Measurements from ENCODE around the gene TTBK2.

DNA sequence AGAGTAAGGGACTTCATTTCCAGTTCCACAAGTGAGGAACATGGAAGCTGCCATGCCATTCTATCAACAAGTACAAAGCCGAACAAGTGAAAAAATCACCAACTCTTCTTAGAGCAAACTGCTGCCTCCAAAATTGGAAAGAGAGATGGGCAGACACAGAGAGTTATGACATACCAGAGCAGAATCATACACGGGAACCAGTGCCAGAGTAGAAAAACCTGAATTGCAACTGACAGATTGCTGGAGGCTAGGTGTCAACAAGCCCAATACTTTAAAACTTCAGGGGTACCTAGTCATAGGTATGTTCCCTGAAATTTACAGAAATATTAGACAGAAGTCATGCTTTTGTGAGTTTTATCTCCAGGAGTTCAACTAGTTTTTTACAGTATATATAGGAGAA, 62.0 kb downstream of the TTBK2 start:
- TF ChIP-seq, protein P1, sequence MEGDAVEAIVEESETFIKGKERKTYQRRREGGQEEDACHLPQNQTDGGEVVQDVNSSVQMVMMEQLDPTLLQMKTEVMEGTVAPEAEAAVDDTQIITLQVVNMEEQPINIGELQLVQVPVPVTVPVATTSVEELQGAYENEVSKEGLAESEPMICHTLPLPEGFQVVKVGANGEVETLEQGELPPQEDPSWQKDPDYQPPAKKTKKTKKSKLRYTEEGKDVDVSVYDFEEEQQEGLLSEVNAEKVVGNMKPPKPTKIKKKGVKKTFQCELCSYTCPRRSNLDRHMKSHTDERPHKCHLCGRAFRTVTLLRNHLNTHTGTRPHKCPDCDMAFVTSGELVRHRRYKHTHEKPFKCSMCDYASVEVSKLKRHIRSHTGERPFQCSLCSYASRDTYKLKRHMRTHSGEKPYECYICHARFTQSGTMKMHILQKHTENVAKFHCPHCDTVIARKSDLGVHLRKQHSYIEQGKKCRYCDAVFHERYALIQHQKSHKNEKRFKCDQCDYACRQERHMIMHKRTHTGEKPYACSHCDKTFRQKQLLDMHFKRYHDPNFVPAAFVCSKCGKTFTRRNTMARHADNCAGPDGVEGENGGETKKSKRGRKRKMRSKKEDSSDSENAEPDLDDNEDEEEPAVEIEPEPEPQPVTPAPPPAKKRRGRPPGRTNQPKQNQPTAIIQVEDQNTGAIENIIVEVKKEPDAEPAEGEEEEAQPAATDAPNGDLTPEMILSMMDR (IDR thresholded peaks at IDR 0.05) = no peak
- TF ChIP-seq, protein P2, sequence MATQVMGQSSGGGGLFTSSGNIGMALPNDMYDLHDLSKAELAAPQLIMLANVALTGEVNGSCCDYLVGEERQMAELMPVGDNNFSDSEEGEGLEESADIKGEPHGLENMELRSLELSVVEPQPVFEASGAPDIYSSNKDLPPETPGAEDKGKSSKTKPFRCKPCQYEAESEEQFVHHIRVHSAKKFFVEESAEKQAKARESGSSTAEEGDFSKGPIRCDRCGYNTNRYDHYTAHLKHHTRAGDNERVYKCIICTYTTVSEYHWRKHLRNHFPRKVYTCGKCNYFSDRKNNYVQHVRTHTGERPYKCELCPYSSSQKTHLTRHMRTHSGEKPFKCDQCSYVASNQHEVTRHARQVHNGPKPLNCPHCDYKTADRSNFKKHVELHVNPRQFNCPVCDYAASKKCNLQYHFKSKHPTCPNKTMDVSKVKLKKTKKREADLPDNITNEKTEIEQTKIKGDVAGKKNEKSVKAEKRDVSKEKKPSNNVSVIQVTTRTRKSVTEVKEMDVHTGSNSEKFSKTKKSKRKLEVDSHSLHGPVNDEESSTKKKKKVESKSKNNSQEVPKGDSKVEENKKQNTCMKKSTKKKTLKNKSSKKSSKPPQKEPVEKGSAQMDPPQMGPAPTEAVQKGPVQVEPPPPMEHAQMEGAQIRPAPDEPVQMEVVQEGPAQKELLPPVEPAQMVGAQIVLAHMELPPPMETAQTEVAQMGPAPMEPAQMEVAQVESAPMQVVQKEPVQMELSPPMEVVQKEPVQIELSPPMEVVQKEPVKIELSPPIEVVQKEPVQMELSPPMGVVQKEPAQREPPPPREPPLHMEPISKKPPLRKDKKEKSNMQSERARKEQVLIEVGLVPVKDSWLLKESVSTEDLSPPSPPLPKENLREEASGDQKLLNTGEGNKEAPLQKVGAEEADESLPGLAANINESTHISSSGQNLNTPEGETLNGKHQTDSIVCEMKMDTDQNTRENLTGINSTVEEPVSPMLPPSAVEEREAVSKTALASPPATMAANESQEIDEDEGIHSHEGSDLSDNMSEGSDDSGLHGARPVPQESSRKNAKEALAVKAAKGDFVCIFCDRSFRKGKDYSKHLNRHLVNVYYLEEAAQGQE (IDR thresholded peaks at IDR 0.05; ENCODE audit: insufficient read depth in 1 of 2, low read depth in 2 of 2, low read length in 1 of 2) = no peak
- no peak for TF ChIP-seq POLR2AphosphoS5 (IDR thresholded peaks at IDR 0.05; ENCODE audit: low read depth, low read length)

All from Panc1 (cell line).